BJ (cell line): ENCODE measurements around the gene INSIG1. TPM values are rescaled to one million over a fixed set of nuclear protein-coding genes. Genes with fewer than 3 reads are reported as not detected.

Experiments
- CTCF ChIA-PET: fragments of 350-600 bp; formaldehyde crosslinking; extraction: SDS; loops from one replicate; lab custom pipeline; 2021; ENCODE audit warnings: antibody characterized with exemption, inconsistent platforms; lab: Yijun Ruan, JAX
- POLR2A ChIA-PET: fragments of 300-600 bp; sonication (Branson Sonifier 250); formaldehyde crosslinking; extraction: SDS; loops from one replicate; lab custom pipeline; 2021; ENCODE audit warnings: antibody characterized with exemption; lab: Charles Lee
- DNase-seq: peaks from one replicate; pipeline ENCODE4 v3.0.0-alpha.2; 2011; ENCODE audit warnings: low read depth
- H3K27me3 ChIP-seq: 2 replicates; pipeline ENCODE4 v1.6.0; 2011; ENCODE audit warnings: low read length; ENCODE audit not compliant: control insufficient read depth, insufficient read depth
- H3K36me3 ChIP-seq: 2 replicates; pipeline ENCODE4 v1.5.1; 2011; ENCODE audit warnings: low read length; ENCODE audit not compliant: control insufficient read depth, insufficient read depth
- H3K4me3 ChIP-seq: 2 replicates; pipeline ENCODE4 v1.5.1; 2011; ENCODE audit warnings: low read depth, mild to moderate bottlenecking, control low read depth, low read length
- CTCF ChIP-seq: IDR thresholded peaks from 2 replicates; pipeline ENCODE4 v1.5.1; 2011; ENCODE audit warnings: low read depth, mild to moderate bottlenecking, control low read depth, inconsistent platforms, low read length, moderate library complexity; ENCODE audit not compliant: insufficient read depth
- polyA plus RNA-seq: library from polyadenylated mRNA; depleted of rRNA; stranded (reverse); fragments of >200 nt; gene quantifications from 2 replicates; pipeline ENCODE4 v1.2.3, GENCODE V29; 2011

The INSIG1 gene
- polyA plus RNA-seq, 1 experiment: 11.0 TPM

- no peak for TF ChIP-seq CTCF
- Histone ChIP-seq H3K27me3 (peaks cover 4% of the 10 kb centered on the region), H3K4me3 (no peak overlapping the region), H3K36me3 (no peaks in the 10 kb centered on the region)
- POLR2A ChIA-PET: no interaction called here
- CTCF ChIA-PET: no interaction called here
- DNase-seq: no peak
Measured at GRCh38 chr7:155284496-155285274, 13.0 kb upstream of the INSIG1 start.

GRCh38 chr7:155285423-155285822, 12.3 kb upstream of the INSIG1 start:
- Histone ChIP-seq H3K36me3 (no peaks in the 10 kb centered on the region), H3K27me3 (peaks cover 4% of the 10 kb centered on the region), H3K4me3 (no peak overlapping the region)
- POLR2A ChIA-PET: no interaction called here
- no peak for TF ChIP-seq CTCF
- DNase-seq: no peak
- CTCF ChIA-PET: interaction anchor here (1.0 kb wide), 1 partner anchor 12 kb away, joined by 3 read pairs; no protein-coding TSS in a partner anchor

GRCh38 chr7:155285833-155286232, 11.8 kb upstream of the INSIG1 start:
- no peaks in the 10 kb centered on the region for H3K36me3 ChIP-seq
- ChIA-PET CTCF (interaction anchor here (1.0 kb wide), 1 partner anchor 12 kb away, joined by 3 read pairs; no protein-coding TSS in a partner anchor), POLR2A (no interaction called here)
- TF ChIP-seq CTCF: no peak
- DNase-seq: no peak
- peaks cover 4% of the 10 kb centered on the region for H3K27me3 ChIP-seq
- no peak overlapping the region for H3K4me3 ChIP-seq

GRCh38 chr7:155286686-155287085, 11.0 kb upstream of the INSIG1 start:
- ChIA-PET POLR2A (no interaction called here), CTCF (no interaction called here)
- DNase-seq: no peak
- no peak overlapping the region for H3K4me3 ChIP-seq
- no peak for TF ChIP-seq CTCF
- peaks cover 4% of the 10 kb centered on the region; the same call in 1 of the 2 replicates for H3K27me3 ChIP-seq
- H3K36me3 ChIP-seq: no peaks in the 10 kb centered on the region

- H3K27me3 ChIP-seq: 0 out of 2 replicates have a peak, but pooled peaks cover 4% of the 10 kb centered on the region
- DNase-seq: no peak
- CTCF ChIA-PET: no interaction called here
- no peak for TF ChIP-seq CTCF
- no peak overlapping the region for H3K4me3 ChIP-seq
- POLR2A ChIA-PET: no interaction called here
- H3K36me3 ChIP-seq: no peaks in the 10 kb centered on the region
Measured at GRCh38 chr7:155287284-155287935, 10.3 kb upstream of the INSIG1 start.
